RWPE2 (cell line): Measurements from ENCODE around the gene CNTNAP4.

ENCODE experiments used
- ATAC-seq: fragments of 200-7000 bp; cut with Tn5 transposase; 3 replicates; pipeline ENCODE4 v1.9.1; 2021; ENCODE audit warnings: low read depth
- DNase-seq: peaks from one replicate; pipeline ENCODE4 v3.0.0-alpha.2; 2020; ENCODE audit warnings: low spot score
- H3K27ac ChIP-seq: fragments of 450-650 bp; 2 replicates; pipeline ENCODE4 v1.5.1; 2017; ENCODE audit warnings: mild to moderate bottlenecking; ENCODE audit not compliant: poor library complexity, severe bottlenecking
- H3K27me3 ChIP-seq: fragments of 250-450 bp; sonication (Bioruptor Pico); 2 replicates; pipeline ENCODE4 v1.5.1; 2021; ENCODE audit warnings: mild to moderate bottlenecking, moderate library complexity; ENCODE audit not compliant: insufficient read depth, poor library complexity, severe bottlenecking
- H3K36me3 ChIP-seq: fragments of 250-450 bp; sonication (Bioruptor Pico); 2 replicates; pipeline ENCODE4 v1.5.1; 2020; ENCODE audit warnings: low read depth, mild to moderate bottlenecking, moderate library complexity
- H3K4me1 ChIP-seq: fragments of 250-450 bp; sonication (Bioruptor Pico); 2 replicates; pipeline ENCODE4 v1.5.1; 2021; ENCODE audit warnings: mild to moderate bottlenecking, moderate library complexity; ENCODE audit not compliant: insufficient read depth, poor library complexity, severe bottlenecking
- H3K4me3 ChIP-seq: fragments of 250-450 bp; sonication (Bioruptor Pico); 2 replicates; pipeline ENCODE4 v1.5.1; 2021; ENCODE audit warnings: mild to moderate bottlenecking, moderate library complexity; ENCODE audit not compliant: severe bottlenecking
- H3K9me3 ChIP-seq: fragments of 250-450 bp; sonication (Bioruptor Pico); 2 replicates; pipeline ENCODE4 v1.5.1; 2021; ENCODE audit warnings: mild to moderate bottlenecking, moderate library complexity; ENCODE audit not compliant: severe bottlenecking
- TF ChIP-seq, protein P1 (sequence below): fragments of 450-650 bp; IDR thresholded peaks from one replicate; pipeline ENCODE4 v1.5.1; 2017; ENCODE audit warnings: mild to moderate bottlenecking, moderate library complexity; ENCODE audit not compliant: poor library complexity, severe bottlenecking

CNTNAP4 gene

DNA sequence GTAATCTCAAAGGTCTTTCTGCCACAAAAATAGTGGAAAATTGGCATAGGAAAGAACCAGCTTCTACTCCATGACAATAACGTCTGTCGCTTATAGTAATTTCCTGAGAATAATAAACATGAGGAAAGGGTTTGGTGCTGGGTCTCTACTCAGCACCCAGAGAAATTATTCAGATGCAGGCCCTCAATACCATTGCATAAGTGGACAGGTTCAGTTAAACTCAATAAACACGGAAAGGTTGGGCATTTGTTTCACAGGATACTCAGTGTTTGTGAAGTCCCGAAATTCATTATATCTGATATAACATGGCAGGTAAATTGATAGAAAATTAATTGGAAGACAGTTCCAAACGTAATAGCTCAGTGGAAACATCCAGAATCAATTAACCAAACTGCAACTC, 254.0 kb downstream of the CNTNAP4 start:
- H3K4me3 ChIP-seq, result no peak overlapping the region
- TF ChIP-seq, protein P1, sequence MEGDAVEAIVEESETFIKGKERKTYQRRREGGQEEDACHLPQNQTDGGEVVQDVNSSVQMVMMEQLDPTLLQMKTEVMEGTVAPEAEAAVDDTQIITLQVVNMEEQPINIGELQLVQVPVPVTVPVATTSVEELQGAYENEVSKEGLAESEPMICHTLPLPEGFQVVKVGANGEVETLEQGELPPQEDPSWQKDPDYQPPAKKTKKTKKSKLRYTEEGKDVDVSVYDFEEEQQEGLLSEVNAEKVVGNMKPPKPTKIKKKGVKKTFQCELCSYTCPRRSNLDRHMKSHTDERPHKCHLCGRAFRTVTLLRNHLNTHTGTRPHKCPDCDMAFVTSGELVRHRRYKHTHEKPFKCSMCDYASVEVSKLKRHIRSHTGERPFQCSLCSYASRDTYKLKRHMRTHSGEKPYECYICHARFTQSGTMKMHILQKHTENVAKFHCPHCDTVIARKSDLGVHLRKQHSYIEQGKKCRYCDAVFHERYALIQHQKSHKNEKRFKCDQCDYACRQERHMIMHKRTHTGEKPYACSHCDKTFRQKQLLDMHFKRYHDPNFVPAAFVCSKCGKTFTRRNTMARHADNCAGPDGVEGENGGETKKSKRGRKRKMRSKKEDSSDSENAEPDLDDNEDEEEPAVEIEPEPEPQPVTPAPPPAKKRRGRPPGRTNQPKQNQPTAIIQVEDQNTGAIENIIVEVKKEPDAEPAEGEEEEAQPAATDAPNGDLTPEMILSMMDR, result no peak
- H3K9me3 ChIP-seq, result no peaks in the 10 kb centered on the region
- no peak for ATAC-seq
- no peak overlapping the region for H3K27ac ChIP-seq
- peaks cover 53% of the 10 kb centered on the region for H3K27me3 ChIP-seq
- no peak for DNase-seq
- no peaks in the 10 kb centered on the region for H3K4me1 ChIP-seq
- H3K36me3 ChIP-seq, result no peaks in the 10 kb centered on the region

DNA sequence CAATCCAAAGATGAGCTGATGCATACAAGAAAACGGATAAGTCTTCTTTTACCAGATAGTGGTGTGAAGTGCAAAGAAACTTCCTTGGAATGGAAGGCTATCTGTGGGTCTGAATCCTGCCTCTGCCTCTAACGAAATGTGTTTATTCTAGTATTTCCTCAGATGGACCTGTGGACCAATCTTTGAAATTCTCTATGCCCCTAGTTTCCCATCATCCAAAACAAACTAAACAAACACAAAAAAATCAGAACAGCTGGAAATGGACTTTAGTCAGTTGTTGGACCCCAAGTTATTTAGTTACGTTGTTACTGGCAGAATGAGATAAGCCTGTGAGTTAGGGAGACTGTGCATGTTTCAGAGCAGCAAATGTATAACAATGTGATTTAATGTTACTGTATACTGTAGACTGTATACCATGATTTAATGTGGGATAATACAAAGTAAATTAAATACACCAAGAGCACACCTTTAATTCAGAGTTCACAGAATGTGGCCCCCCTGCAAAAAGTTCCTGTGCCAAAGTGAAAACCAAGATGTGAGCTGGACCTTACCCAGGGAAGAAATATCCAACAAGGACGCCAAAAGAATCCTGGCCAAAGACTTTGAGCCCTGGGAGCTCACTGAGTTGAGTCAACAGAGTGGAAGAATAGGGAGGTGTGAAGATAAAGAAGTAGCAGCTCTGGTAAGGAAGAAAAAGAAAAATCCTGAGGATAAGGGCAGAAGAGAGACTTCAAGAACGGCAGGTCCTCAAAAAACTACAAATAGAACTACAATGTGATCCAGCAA, 255.2 kb downstream of the CNTNAP4 start:
- Histone ChIP-seq H3K4me3 (no peak overlapping the region), H3K27ac (no peak overlapping the region), H3K36me3 (no peaks in the 10 kb centered on the region), H3K9me3 (no peaks in the 10 kb centered on the region), H3K27me3 (peaks cover 49% of the 10 kb centered on the region), H3K4me1 (no peaks in the 10 kb centered on the region)
- no peak for ATAC-seq
- DNase-seq, result no peak
- TF ChIP-seq, protein P1, result no peak

DNA sequence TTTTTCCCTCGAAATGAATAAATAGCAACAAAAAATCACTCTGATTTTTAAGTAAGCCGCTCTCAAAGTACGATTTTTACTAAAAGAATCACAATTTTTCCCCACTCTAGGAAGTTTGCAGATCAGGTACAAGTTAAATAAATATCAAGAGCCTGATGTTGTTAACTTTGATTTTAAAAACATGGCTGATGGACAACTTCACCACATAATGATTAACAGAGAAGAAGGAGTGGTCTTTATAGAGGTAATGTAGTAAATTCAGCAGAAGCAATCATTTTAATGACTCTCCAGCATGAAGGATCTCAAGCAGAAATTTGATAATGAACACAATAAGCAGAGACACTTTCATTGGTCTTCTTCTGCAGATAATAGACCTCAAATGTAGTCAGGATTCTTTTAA, 262.4 kb downstream of the CNTNAP4 start:
- Histone ChIP-seq H3K9me3 (no peaks in the 10 kb centered on the region), H3K27me3 (peaks cover 41% of the 10 kb centered on the region), H3K27ac (no peak overlapping the region), H3K4me3 (no peak overlapping the region), H3K36me3 (no peaks in the 10 kb centered on the region), H3K4me1 (no peaks in the 10 kb centered on the region)
- DNase-seq (no peak), ATAC-seq (no peak)
- TF ChIP-seq, protein P1, result no peak

DNA sequence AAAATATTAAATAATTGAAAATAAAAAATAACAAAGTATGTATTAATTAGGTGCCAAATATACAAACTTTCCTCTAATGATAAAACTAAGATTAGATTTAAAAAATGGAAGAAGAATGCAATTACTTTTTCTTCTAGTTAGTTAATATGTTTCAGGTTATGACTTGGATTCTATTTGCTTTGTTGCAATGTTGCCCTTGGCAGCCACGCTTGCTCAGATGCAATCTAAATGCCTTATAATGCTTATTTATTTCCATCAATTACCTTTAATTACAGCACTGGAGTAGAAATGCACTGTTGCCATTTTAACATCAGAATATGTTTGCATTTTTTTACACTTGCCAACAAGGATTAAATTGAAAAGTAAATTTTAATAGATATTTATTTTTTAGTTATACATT, 263.9 kb downstream of the CNTNAP4 start:
- no peaks in the 10 kb centered on the region for H3K36me3 ChIP-seq
- H3K27ac ChIP-seq, result no peak overlapping the region
- H3K9me3 ChIP-seq, result no peaks in the 10 kb centered on the region
- H3K4me1 ChIP-seq, result no peaks in the 10 kb centered on the region
- ATAC-seq (no peak), DNase-seq (no peak)
- no peak overlapping the region for H3K4me3 ChIP-seq
- TF ChIP-seq, protein P1, result no peak
- peaks cover 49% of the 10 kb centered on the region for H3K27me3 ChIP-seq

DNA sequence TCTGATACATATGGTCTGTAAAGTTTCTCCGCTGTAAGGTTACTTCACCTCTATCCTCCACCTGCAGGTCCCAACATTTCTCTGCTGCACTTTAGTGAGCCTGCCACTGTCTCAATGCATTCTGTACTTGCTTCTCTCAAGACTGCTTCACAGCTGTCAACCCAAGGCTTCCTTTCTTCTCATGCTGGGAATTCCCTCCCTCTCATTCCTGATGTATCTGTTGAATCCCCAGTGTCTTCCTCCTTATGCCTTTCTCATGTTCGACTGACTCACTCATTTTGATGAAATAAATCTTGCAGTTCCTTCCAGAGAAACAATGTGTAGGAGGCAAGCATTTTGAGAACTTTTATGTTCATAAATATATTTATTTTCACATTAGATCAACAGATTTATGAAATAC, 288.3 kb downstream of the CNTNAP4 start:
- no peaks in the 10 kb centered on the region for H3K9me3 ChIP-seq
- no peak overlapping the region for H3K27ac ChIP-seq
- TF ChIP-seq, protein P1, result no peak
- no peak overlapping the region for H3K4me3 ChIP-seq
- H3K27me3 ChIP-seq, result peaks cover 3% of the 10 kb centered on the region
- no peaks in the 10 kb centered on the region for H3K36me3 ChIP-seq
- H3K4me1 ChIP-seq, result no peaks in the 10 kb centered on the region
- ATAC-seq (no peak), DNase-seq (no peak)
